Stimulated activated CD8-positive, alpha-beta memory T cell treated with anti-CD3 and anti-CD28 coated beads, Interleukin-4, amount 100 ng/mL, for 48 hours (primary cell): Measurements from ENCODE around the gene FGF16.
"Not testable (repeated sequence)": the region's sequence is repeated elsewhere in the genome, so short reads cannot be mapped to it uniquely, and the experiment has no call there.

Source experiments
- DNase-seq: peaks from one replicate; pipeline ENCODE4 v3.0.0-alpha.2; 2020

The FGF16 gene

GRCh38 chrX:77446908-77447652 is at the start of gene FGF16:
Gene FGF16, plus strand, starts transcription at chrX:77447389. Its CDS starts 286 bp downstream, at chrX:77447675.
- peak; percentile 28 for DNase-seq

- DNase-seq: no peak
Measured at GRCh38 chrX:77398330-77398954, 48.7 kb upstream of the FGF16 start.

GRCh38 chrX:77404419-77404818 is 42.8 kb upstream of the FGF16 start:
- DNase-seq: no peak

- not testable (repeated sequence) for DNase-seq
Measured at GRCh38 chrX:77407821-77408220, 39.4 kb upstream of the FGF16 start.

GRCh38 chrX:77412631-77413030 is 34.6 kb upstream of the FGF16 start:
- no peak for DNase-seq

- DNase-seq: no peak
Measured at GRCh38 chrX:77415161-77415560, 32.0 kb upstream of the FGF16 start.

GRCh38 chrX:77415882-77416281 is 31.3 kb upstream of the FGF16 start:
- no peak for DNase-seq

GRCh38 chrX:77422891-77423648 is 24.1 kb upstream of the FGF16 start:
- DNase-seq: no peak

GRCh38 chrX:77426811-77427210 is 20.4 kb upstream of the FGF16 start:
- DNase-seq: no peak

- DNase-seq: no peak
Measured at GRCh38 chrX:77427611-77428010, 19.6 kb upstream of the FGF16 start.

- DNase-seq: no peak
Measured at GRCh38 chrX:77428551-77428950, 18.6 kb upstream of the FGF16 start.

- DNase-seq: no peak
Measured at GRCh38 chrX:77431227-77431626, 16.0 kb upstream of the FGF16 start.

GRCh38 chrX:77433001-77433400 is 14.2 kb upstream of the FGF16 start:
- no peak for DNase-seq

GRCh38 chrX:77434962-77435361 is 12.2 kb upstream of the FGF16 start:
- no peak for DNase-seq

GRCh38 chrX:77436271-77436670 is 10.9 kb upstream of the FGF16 start:
- no peak for DNase-seq

GRCh38 chrX:77436682-77437081 is 10.5 kb upstream of the FGF16 start:
- DNase-seq: no peak

- DNase-seq: no peak
Measured at GRCh38 chrX:77440330-77440729, 6.9 kb upstream of the FGF16 start.

GRCh38 chrX:77441033-77441432 is 6.2 kb upstream of the FGF16 start:
- no peak for DNase-seq

GRCh38 chrX:77441479-77441878 is 5.7 kb upstream of the FGF16 start:
- no peak for DNase-seq

- DNase-seq: no peak
Measured at GRCh38 chrX:77442728-77443127, 4.5 kb upstream of the FGF16 start.

GRCh38 chrX:77444075-77444474 is 3.1 kb upstream of the FGF16 start:
- no peak for DNase-seq

GRCh38 chrX:77444545-77444944 is 2.6 kb upstream of the FGF16 start:
- DNase-seq: no peak

- DNase-seq: peak; percentile 48
Measured at GRCh38 chrX:77446029-77446585, 1.1 kb upstream of the FGF16 start.
